ENCODE data around the gene BAHCC1. TPM values are rescaled to one million over a fixed set of nuclear protein-coding genes. Genes with fewer than 3 reads are reported as not detected.

Gene BAHCC1
- total RNA-seq, 1 experiment from 2014 or later: 74.2 TPM

- POLR2A ChIA-PET (ENCODE audit: low non-redundant PET): no interaction called here
- Histone ChIP-seq H3K27ac (ENCODE audit: low read depth, low read length, poor library complexity, severe bottlenecking) (peak overlapping the region; percentile 92), H3K4me3 (ENCODE audit: low read depth, low read length, poor library complexity, severe bottlenecking) (peak overlapping the region; percentile 62), H3K4me1 (ENCODE audit: insufficient read depth, low read length, poor library complexity, severe bottlenecking) (peaks cover 64% of the 10 kb centered on the region), H3K9me3 (ENCODE audit: low read depth, low read length, poor library complexity, severe bottlenecking) (no peaks in the 10 kb centered on the region), H3K27me3 (replicated peaks; ENCODE audit: insufficient read depth, low read depth, low read length, poor library complexity) (no peaks in the 10 kb centered on the region), H3K36me3 (ENCODE audit: insufficient read depth, low read length, poor library complexity, severe bottlenecking) (peaks cover 11% of the 10 kb centered on the region)
- CTCF ChIA-PET: no interaction called here
- intact Hi-C loops (cut with micrococcal nuclease; ENCODE audit: unreplicated experiment): no loop called here
- no TSS peak for BruUV-seq (replicated peaks)
- DNase-seq (ENCODE audit: low spot score): no peak
- TF ChIP-seq, protein P1, sequence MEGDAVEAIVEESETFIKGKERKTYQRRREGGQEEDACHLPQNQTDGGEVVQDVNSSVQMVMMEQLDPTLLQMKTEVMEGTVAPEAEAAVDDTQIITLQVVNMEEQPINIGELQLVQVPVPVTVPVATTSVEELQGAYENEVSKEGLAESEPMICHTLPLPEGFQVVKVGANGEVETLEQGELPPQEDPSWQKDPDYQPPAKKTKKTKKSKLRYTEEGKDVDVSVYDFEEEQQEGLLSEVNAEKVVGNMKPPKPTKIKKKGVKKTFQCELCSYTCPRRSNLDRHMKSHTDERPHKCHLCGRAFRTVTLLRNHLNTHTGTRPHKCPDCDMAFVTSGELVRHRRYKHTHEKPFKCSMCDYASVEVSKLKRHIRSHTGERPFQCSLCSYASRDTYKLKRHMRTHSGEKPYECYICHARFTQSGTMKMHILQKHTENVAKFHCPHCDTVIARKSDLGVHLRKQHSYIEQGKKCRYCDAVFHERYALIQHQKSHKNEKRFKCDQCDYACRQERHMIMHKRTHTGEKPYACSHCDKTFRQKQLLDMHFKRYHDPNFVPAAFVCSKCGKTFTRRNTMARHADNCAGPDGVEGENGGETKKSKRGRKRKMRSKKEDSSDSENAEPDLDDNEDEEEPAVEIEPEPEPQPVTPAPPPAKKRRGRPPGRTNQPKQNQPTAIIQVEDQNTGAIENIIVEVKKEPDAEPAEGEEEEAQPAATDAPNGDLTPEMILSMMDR (conservative IDR thresholded peaks at IDR 0.05; ENCODE audit: low read depth, low read length): no peak
- no peak for TF ChIP-seq EZH2 (IDR thresholded peaks at IDR 0.05; ENCODE audit: borderline replicate concordance, low read depth, low read length, poor library complexity, severe bottlenecking)
Measured at GRCh38 chr17:81388091-81388611, 7.1 kb upstream of the BAHCC1 start.

DNA sequence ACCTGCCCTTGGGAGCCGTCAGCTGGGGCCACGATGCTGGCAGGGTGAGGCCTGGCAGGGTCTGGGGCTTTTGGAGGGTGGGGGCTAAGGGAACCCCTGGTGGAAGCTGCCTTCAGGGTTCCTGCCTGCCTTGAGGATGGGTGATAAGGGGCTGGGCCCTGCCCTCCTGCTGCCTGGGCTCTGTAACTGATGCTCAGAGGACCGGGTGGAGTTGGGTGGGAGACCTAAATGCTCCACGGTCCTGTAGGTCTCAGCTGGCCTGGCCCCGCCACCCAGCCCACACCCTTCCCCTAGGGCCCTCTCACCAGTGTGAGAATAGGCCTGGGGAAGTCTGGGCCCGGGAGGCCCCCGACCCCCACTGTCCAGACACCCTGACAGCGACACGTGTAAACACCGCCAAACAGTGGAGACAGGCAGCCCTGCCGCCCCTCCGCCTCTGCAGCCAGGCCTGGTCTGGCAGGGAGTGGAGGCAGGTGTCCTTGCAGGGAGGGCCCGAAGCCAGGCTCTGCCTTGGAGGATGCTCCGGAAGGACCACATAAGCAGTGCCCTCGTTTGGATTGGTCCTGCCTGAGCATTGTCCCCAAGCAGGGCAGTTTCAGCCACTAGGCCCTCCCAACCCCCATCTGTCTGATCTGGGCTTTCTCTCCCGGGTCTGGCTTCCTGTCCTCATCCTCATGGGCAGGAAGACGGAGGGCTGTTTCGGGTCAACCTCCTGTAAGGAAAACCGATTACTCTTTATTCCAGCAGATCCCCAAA lies 6.5 kb upstream of the BAHCC1 start:
- CTCF ChIA-PET: no interaction called here
- peak overlapping the region; percentile 92 for H3K27ac ChIP-seq (ENCODE audit: low read depth, low read length, poor library complexity, severe bottlenecking)
- H3K27me3 ChIP-seq (replicated peaks; ENCODE audit: insufficient read depth, low read depth, low read length, poor library complexity): no peaks in the 10 kb centered on the region
- intact Hi-C loops (cut with micrococcal nuclease; ENCODE audit: unreplicated experiment): no loop called here
- BruUV-seq (replicated peaks): no TSS peak
- no peak for DNase-seq (ENCODE audit: low spot score)
- no peak overlapping the region for H3K4me3 ChIP-seq (ENCODE audit: low read depth, low read length, poor library complexity, severe bottlenecking)
- H3K9me3 ChIP-seq (ENCODE audit: low read depth, low read length, poor library complexity, severe bottlenecking): no peaks in the 10 kb centered on the region
- peaks cover 64% of the 10 kb centered on the region for H3K4me1 ChIP-seq (ENCODE audit: insufficient read depth, low read length, poor library complexity, severe bottlenecking)
- POLR2A ChIA-PET (ENCODE audit: low non-redundant PET): no interaction called here
- peaks cover 11% of the 10 kb centered on the region for H3K36me3 ChIP-seq (ENCODE audit: insufficient read depth, low read length, poor library complexity, severe bottlenecking)
- TF ChIP-seq EZH2 (IDR thresholded peaks at IDR 0.05; ENCODE audit: borderline replicate concordance, low read depth, low read length, poor library complexity, severe bottlenecking): no peak
- TF ChIP-seq, protein P1 (conservative IDR thresholded peaks at IDR 0.05; ENCODE audit: low read depth, low read length): no peak

- Histone ChIP-seq H3K9me3 (ENCODE audit: low read depth, low read length, poor library complexity, severe bottlenecking) (no peaks in the 10 kb centered on the region), H3K27ac (ENCODE audit: low read depth, low read length, poor library complexity, severe bottlenecking) (peak overlapping the region; percentile 78), H3K4me1 (ENCODE audit: insufficient read depth, low read length, poor library complexity, severe bottlenecking) (peaks cover 69% of the 10 kb centered on the region), H3K4me3 (ENCODE audit: low read depth, low read length, poor library complexity, severe bottlenecking) (no peak overlapping the region), H3K36me3 (ENCODE audit: insufficient read depth, low read length, poor library complexity, severe bottlenecking) (peaks cover 11% of the 10 kb centered on the region), H3K27me3 (replicated peaks; ENCODE audit: insufficient read depth, low read depth, low read length, poor library complexity) (no peaks in the 10 kb centered on the region)
- ChIA-PET POLR2A (ENCODE audit: low non-redundant PET) (no interaction called here), CTCF (no interaction called here)
- no TSS peak for BruUV-seq (replicated peaks)
- TF ChIP-seq, protein P1 (conservative IDR thresholded peaks at IDR 0.05; ENCODE audit: low read depth, low read length): no peak
- TF ChIP-seq EZH2 (IDR thresholded peaks at IDR 0.05; ENCODE audit: borderline replicate concordance, low read depth, low read length, poor library complexity, severe bottlenecking): no peak
- intact Hi-C loops (cut with micrococcal nuclease; ENCODE audit: unreplicated experiment): no loop called here
- DNase-seq (ENCODE audit: low spot score): no peak
Measured at GRCh38 chr17:81389585-81389984, 5.7 kb upstream of the BAHCC1 start.
